GM23338 (cell line): ENCODE results near the gene CCL13. TPM values are rescaled to one million over a fixed set of nuclear protein-coding genes. Genes with fewer than 3 reads are reported as not detected.

Experiments
- ATAC-seq: fragments of 200-7000 bp; cut with Tn5 transposase; 3 replicates; pipeline ENCODE4 v1.9.1; 2020
- DNase-seq: peaks from one replicate; pipeline ENCODE4 v3.0.0-alpha.2; 2015; ENCODE audit warnings: low spot score
- H2AFZ ChIP-seq: fragments of 200-600 bp; sonication (generic); 2 replicates; pipeline ENCODE4 v1.8.0; 2016; ENCODE audit warnings: antibody characterized with exemption, mild to moderate bottlenecking, moderate library complexity
- H3F3A ChIP-seq: fragments of 200-600 bp; sonication (generic); replicated peaks from 2 replicates; pipeline ENCODE4 v1.8.0; 2017; ENCODE audit warnings: antibody characterized with exemption, mixed run types, low read depth
- H3K27ac ChIP-seq: fragments of 200-600 bp; sonication (generic); 2 replicates; pipeline ENCODE4 v1.6.1; 2016; ENCODE audit warnings: low read depth
- H3K27me3 ChIP-seq: fragments of 200-600 bp; sonication (generic); 2 replicates; pipeline ENCODE4 v1.8.0; 2016; ENCODE audit warnings: mild to moderate bottlenecking, mixed run types, moderate library complexity; ENCODE audit not compliant: insufficient read depth
- H3K36me3 ChIP-seq: fragments of 200-600 bp; sonication (generic); 2 replicates; pipeline ENCODE4 v1.8.0; 2016; ENCODE audit warnings: mild to moderate bottlenecking; ENCODE audit not compliant: insufficient read depth
- H3K4me1 ChIP-seq: fragments of 200-600 bp; sonication (generic); 2 replicates; pipeline ENCODE4 v1.8.0; 2016; ENCODE audit warnings: mild to moderate bottlenecking, moderate library complexity; ENCODE audit not compliant: insufficient read depth
- H3K4me2 ChIP-seq: fragments of 200-600 bp; sonication (generic); 2 replicates; pipeline ENCODE4 v1.7.1; 2017; ENCODE audit warnings: mixed run types
- H3K4me3 ChIP-seq: fragments of 200-600 bp; sonication (generic); 2 replicates; pipeline ENCODE4 v1.6.1; 2016; ENCODE audit warnings: mixed run types
- H3K79me2 ChIP-seq: fragments of 200-600 bp; sonication (generic); replicated peaks from 2 replicates; pipeline ENCODE4 v1.8.0; 2017; ENCODE audit warnings: mild to moderate bottlenecking; ENCODE audit not compliant: insufficient read depth
- H3K9me2 ChIP-seq: fragments of 200-600 bp; sonication (generic); 2 replicates; pipeline ENCODE4 v1.8.0; 2017; ENCODE audit not compliant: insufficient read depth
- H4K20me1 ChIP-seq: fragments of 200-600 bp; sonication (generic); replicated peaks from 2 replicates; pipeline ENCODE4 v1.8.0; 2017; ENCODE audit warnings: mild to moderate bottlenecking; ENCODE audit not compliant: insufficient read depth
- H3K27ac Mint-ChIP-seq: 2 replicates; pipeline ENCODE4 v1.8.0; 2020; ENCODE audit warnings: inconsistent platforms, mild to moderate bottlenecking, moderate library complexity, mixed read lengths
- H3K27me3 Mint-ChIP-seq: 3 replicates; pipeline ENCODE4 v1.8.0; 2022; ENCODE audit warnings: low read depth, mild to moderate bottlenecking, moderate library complexity, mixed read lengths, inconsistent platforms; ENCODE audit not compliant: insufficient read depth, poor library complexity
- H3K36me3 Mint-ChIP-seq: 3 replicates; pipeline ENCODE4 v1.8.0; 2021; ENCODE audit warnings: low read depth, mild to moderate bottlenecking, inconsistent platforms, moderate library complexity, mixed read lengths
- H3K4me1 Mint-ChIP-seq: 3 replicates; pipeline ENCODE4 v1.8.0; 2020; ENCODE audit warnings: mild to moderate bottlenecking, inconsistent platforms, mixed read lengths
- H3K4me3 Mint-ChIP-seq: 3 replicates; pipeline ENCODE4 v1.8.0; 2021; ENCODE audit warnings: moderate library complexity, mild to moderate bottlenecking, inconsistent platforms, mixed read lengths
- H3K9me3 Mint-ChIP-seq: 3 replicates; pipeline ENCODE4 v1.8.0; 2020; ENCODE audit warnings: moderate library complexity, mild to moderate bottlenecking, inconsistent platforms, mixed read lengths
- CREB1 ChIP-seq: fragments of 250-450 bp; sonication (Bioruptor Pico); IDR thresholded peaks from 2 replicates; pipeline ENCODE4 v1.5.0; 2020; ENCODE audit warnings: low read depth, mild to moderate bottlenecking, moderate library complexity
- ETS1 ChIP-seq: IDR thresholded peaks from 2 replicates; pipeline ENCODE4 v1.6.1; 2016; ENCODE audit warnings: antibody characterized with exemption
- EZH2phosphoT487 ChIP-seq: fragments of 200-600 bp; sonication (generic); IDR thresholded peaks from one replicate; pipeline ENCODE4 v1.8.1; 2018; ENCODE audit warnings: antibody characterized with exemption; ENCODE audit not compliant: unreplicated experiment
- JUNB ChIP-seq: IDR thresholded peaks from one replicate; pipeline ENCODE4 v1.6.1; 2016; ENCODE audit warnings: antibody characterized with exemption; ENCODE audit not compliant: unreplicated experiment
- NANOG ChIP-seq: IDR thresholded peaks from 2 replicates; pipeline ENCODE4 v1.6.1; 2016; ENCODE audit warnings: antibody characterized with exemption, borderline replicate concordance
- POLR2AphosphoS5 ChIP-seq: IDR thresholded peaks from 2 replicates; pipeline ENCODE4 v1.6.1; 2016; ENCODE audit warnings: antibody characterized with exemption, low read depth
- REST ChIP-seq: IDR thresholded peaks from one replicate; pipeline ENCODE4 v1.6.1; 2018; ENCODE audit warnings: antibody characterized with exemption; ENCODE audit not compliant: unreplicated experiment
- STAT1 ChIP-seq: IDR thresholded peaks from one replicate; pipeline ENCODE4 v1.6.1; 2016; ENCODE audit warnings: antibody characterized with exemption; ENCODE audit not compliant: unreplicated experiment
- ZNF114 ChIP-seq: fragments of 250-450 bp; sonication (Bioruptor Pico); IDR thresholded peaks from 2 replicates; pipeline ENCODE4 v1.5.0; 2020; ENCODE audit warnings: mild to moderate bottlenecking, moderate library complexity
- ZNF331 ChIP-seq: fragments of 250-450 bp; sonication (Bioruptor Pico); IDR thresholded peaks from 2 replicates; pipeline ENCODE4 v1.5.0; 2020; ENCODE audit warnings: low read depth, mild to moderate bottlenecking, moderate library complexity
- ZNF462 ChIP-seq: fragments of 250-450 bp; sonication (Bioruptor Pico); IDR thresholded peaks from 2 replicates; pipeline ENCODE4 v1.5.0; 2020; ENCODE audit warnings: mild to moderate bottlenecking, moderate library complexity
- polyA plus RNA-seq: library from polyadenylated mRNA; unstranded; fragments of >200 nt; fragmentation: Nextera tagmentation; extraction: Ambion mirVana; gene quantifications from 2 replicates; pipeline ENCODE4 v1.2.1, GENCODE V29; 2016
- total RNA-seq: library from RNA; depleted of rRNA; stranded (reverse); fragments of >200 nt; shearing (Covaris generic); gene quantifications from 2 replicates; pipeline ENCODE4 v1.2.3, GENCODE V29; 2014

Gene CCL13
- total and polyA plus RNA-seq, 2 experiments from 2014 or later: not detected

- TF ChIP-seq REST: no peak
- TF ChIP-seq EZH2phosphoT487: no peak
- TF ChIP-seq NANOG: no peak
- no peak for TF ChIP-seq ETS1
These were observed 37.2 kb upstream of the CCL13 start, which contains the start of gene CCL8 (continued) for GRCh38 chr17:34319039-34319483.

GRCh38 chr17:34321964-34322363 is 34.3 kb upstream of the CCL13 start:
- ATAC-seq (no peak), DNase-seq (no peak)
- H3K27ac Mint-ChIP-seq: no peak overlapping the region
- H3K4me2 ChIP-seq: no peak overlapping the region
- H3K4me1 ChIP-seq: no peaks in the 10 kb centered on the region
- H3K27ac ChIP-seq: no peak overlapping the region
- H3K27me3 ChIP-seq: no peaks in the 10 kb centered on the region
- H4K20me1 ChIP-seq: no peaks in the 10 kb centered on the region
- H3F3A ChIP-seq: no peaks in the 10 kb centered on the region
- no peaks in the 10 kb centered on the region for H3K36me3 ChIP-seq
- H3K9me3 Mint-ChIP-seq: no peaks in the 10 kb centered on the region; the same call in 2 of the 3 replicates
- H3K36me3 Mint-ChIP-seq: no peaks in the 10 kb centered on the region
- H3K9me2 ChIP-seq: peaks cover 16% of the 10 kb centered on the region; the same call in 1 of the 2 replicates
- H2AFZ ChIP-seq: no peak overlapping the region
- H3K4me3 ChIP-seq: no peak overlapping the region
- no peaks in the 10 kb centered on the region for H3K27me3 Mint-ChIP-seq
- H3K4me1 Mint-ChIP-seq: no peaks in the 10 kb centered on the region
- no peaks in the 10 kb centered on the region for H3K79me2 ChIP-seq
- H3K4me3 Mint-ChIP-seq: no peak overlapping the region
- TF ChIP-seq CREB1 (CRISPR knock-in tag) (no peak), ZNF114 (CRISPR knock-in tag) (no peak), ZNF331 (CRISPR knock-in tag) (no peak), ZNF462 (CRISPR knock-in tag) (no peak), REST (no peak), JUNB (no peak), STAT1 (no peak), NANOG (no peak), POLR2AphosphoS5 (no peak)
